Fibroblast of skin of right quadriceps (primary cell): Measurements from ENCODE around the gene DPPA3.
A peak's percentile ranks its signal among the peaks of the same experiment; 100 is the strongest.
"Not testable (repeated sequence)": the region's sequence is repeated elsewhere in the genome, so short reads cannot be mapped to it uniquely, and the experiment has no call there.

Source experiments
- DNase-seq: peaks from one replicate; pipeline ENCODE4 v3.0.0-alpha.2; 2013

Gene DPPA3

GRCh38 chr12:7711133-7711532 is at the start of gene DPPA3:
Gene DPPA3, plus strand, starts transcription at chr12:7711433. Its CDS starts 138 bp downstream, at chr12:7711571.
- DNase-seq, result no peak

- DNase-seq, result no peak
Observed at GRCh38 chr12:7661741-7662140, 49.5 kb upstream of the DPPA3 start.

- DNase-seq, result no peak
Observed at GRCh38 chr12:7666595-7666994, 44.6 kb upstream of the DPPA3 start.

- no peak for DNase-seq
Observed at GRCh38 chr12:7667125-7667524, 44.1 kb upstream of the DPPA3 start.

GRCh38 chr12:7668171-7668570 is 43.1 kb upstream of the DPPA3 start:
- no peak for DNase-seq

GRCh38 chr12:7675455-7675854 is 35.8 kb upstream of the DPPA3 start:
- not testable (repeated sequence) for DNase-seq

GRCh38 chr12:7677432-7677888 is 33.8 kb upstream of the DPPA3 start:
- DNase-seq, result peak; percentile 39

DNA sequence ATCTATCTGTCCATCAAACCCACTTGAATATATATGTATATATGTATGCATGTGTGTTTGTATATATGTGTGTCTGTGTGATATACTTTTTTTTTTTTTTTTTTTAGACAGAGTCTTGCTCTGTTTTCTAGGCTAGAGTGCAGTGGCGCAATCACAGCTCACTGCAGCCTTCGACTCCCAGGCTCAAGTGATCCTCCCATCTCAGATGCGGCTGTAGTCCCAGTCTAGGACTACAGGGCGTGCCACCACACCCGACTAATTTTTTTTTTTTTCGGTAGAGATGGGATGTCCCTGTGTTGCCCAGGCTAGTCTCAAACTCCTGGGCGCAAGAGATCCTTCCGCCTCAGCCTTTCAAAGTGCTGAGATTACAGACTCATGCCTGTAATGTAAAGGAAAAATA is 32.5 kb upstream of the DPPA3 start:
- DNase-seq, result no peak

DNA sequence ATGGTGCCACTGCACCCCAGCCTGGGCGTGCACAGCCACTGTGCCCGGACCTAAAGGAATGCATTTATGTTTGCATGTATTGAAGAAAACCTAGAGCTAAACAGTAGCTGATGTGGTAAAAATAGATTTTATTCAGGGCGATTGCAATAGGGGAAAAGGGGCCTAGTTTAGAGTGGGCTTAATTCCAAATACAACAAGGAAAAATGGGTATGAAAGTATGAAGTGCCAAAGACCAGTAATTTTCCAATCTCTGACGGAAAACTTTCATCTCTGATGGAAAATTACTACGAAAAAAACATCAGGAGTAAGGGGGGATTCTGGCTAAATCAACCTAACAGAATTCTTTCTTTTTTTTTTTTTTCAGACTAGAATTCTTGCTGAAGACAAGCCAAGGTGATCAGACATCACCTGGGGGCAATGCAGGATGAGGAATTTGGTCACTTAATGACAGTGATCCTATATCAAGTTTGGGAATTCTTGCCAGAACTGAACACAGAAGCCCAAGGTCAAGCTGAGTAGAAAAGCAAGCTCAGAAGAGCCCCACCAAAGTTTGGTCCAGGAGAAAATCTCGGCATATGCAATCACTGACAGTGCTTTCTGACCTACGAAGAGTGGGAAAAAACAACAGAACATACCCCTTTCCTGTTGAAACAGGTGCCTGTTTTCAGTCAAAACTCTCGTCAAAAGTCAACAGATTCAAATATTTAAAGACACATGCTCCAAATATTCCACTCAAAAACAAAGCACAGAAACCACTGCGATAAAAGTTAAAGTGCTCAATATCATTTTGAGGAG is 31.8 kb upstream of the DPPA3 start:
- DNase-seq, result no peak

DNA sequence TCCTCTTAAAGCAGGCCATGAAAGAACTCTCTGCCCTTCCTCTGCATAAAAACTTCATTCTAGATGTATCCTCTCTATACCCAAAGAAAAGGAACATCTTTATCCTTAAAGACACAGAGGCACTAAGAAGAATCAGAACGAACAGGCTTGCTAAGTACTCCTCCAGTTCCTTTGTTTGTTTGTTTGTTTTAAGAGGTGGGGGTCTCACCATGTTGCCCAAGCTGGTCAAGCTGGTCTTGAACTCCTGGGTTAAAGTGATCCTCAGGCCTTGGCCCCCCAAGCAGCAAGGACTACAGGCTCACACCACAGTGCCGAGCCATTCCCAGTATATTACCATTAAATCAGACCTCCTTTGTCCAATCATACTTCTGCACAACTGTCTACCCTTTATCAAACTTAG is 29.7 kb upstream of the DPPA3 start:
- no peak for DNase-seq

GRCh38 chr12:7693793-7694192 is 17.4 kb upstream of the DPPA3 start:
- no peak for DNase-seq

GRCh38 chr12:7694556-7695236 is 16.5 kb upstream of the DPPA3 start:
- DNase-seq, result no peak

- DNase-seq, result no peak
Observed at GRCh38 chr12:7695237-7695560, 16.0 kb upstream of the DPPA3 start.

DNA sequence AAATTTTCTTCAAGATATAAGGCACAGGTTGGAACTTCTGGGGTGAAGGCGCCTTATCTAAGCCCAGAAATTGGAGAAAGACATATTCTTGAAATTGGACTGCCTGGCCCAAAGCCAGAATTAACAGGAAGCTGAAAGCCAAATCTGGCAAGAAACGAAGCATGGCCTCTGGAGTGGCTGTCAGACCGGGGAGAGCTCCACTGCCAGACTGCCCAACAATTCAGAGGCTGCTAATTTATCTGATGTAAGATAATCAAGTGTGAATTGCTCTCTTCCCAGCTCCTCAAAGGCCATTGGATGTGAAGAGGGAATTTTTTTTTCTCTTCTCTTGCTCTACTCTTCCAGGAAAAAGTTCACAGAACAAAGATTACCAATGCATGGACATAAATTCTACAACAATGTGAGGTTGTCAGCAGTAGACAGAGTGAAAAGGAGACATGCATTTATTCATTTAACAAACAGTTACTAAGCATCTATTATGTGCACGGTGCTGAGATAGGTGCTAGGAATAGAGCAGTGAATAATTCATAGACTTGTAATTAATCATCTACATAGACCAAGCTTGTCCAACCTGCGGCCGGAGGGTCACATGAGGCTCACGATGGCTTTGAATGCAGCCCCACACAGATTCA is 15.6 kb upstream of the DPPA3 start, which contains the start of gene GDF3:
GDF3 (minus strand) TSS at position 210 of the 632 bp plus-strand sequence; CDS start at position 163, 47 bp downstream.
- DNase-seq, result peak; percentile 13

DNA sequence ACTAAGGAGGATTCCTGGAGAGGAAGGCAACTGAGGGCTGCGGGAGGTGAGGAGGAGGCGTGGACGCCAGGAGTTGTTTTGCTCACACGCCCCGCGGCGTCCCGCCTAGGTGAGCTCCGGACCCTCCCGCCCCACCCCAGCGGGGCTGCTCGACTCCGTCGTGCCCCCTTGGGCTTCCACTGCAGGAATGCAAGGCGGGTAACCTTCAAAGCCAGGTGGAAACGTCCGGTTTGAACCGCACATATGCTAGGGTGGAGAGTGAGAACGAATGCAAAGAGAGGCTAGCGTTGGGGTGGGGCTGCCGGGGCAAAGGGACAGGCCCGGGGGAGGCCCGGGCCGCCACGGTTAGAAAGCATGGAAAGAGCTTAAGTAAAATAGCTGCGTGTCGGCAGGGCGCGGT is 5.4 kb upstream of the DPPA3 start:
- DNase-seq, result no peak

- DNase-seq, result no peak
Observed at GRCh38 chr12:7709969-7710675, 1.1 kb upstream of the DPPA3 start.

GRCh38 chr12:7712841-7713442 is 1.7 kb downstream of the DPPA3 start:
- DNase-seq, result no peak

DNA sequence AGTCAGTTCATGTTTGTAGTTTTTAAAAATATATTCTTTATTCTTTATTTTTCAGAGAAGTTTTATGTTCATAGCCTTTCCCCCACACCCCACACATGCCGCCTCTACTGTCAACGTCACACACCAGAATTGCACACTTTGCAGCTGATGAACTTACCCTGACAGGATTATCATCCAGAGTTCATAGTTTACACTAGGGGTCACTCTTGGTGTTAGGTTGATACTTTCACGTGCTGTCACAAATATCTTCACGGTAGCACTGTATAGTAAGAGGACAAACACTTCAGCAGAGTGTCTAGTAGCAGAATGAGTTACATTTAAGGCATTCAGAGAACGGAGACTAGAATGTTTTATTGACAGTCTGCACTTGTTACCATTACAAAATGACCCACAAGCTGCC is 5.1 kb downstream of the DPPA3 start:
- DNase-seq, result peak; percentile 20

GRCh38 chr12:7719946-7720730 is 8.9 kb downstream of the DPPA3 start:
- DNase-seq, result no peak

DNA sequence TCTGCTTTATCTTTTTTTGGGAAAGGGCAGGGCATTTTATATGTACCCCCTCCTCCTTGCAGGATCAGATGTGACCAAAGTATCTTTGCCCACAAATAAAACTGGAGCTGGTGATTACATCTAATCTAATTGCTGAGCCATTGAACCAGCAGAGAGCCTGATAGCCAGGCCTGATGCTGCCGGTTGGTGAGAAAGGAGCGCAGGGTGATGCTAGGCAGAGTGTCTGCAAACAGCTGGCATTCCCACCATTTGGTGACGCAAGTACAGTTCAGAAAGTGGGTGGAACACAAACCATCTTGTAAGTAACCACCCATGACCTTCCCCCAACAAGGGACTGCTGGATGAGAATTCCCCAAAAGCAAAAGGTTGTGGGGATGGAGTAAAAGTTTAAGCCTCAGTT is 12.7 kb downstream of the DPPA3 start:
- DNase-seq, result no peak

DNA sequence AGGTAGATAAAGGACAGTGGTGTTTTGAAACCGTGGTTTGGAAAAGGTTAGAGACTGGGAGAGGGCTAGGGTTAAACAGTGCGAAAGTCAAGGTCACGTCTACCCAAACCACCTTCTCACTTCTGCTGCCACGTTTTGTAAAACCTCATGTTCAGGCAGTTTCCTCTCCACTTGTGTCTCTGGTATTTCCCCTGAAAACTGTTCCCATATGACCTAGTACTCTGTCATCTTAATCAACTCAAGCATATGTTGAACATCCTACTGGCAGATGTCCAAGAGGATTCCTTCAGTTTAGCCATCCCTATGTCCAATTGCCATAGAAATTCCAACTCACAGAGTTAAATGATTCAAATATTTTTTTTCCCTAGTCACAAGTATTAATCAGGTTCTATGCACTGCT is 18.5 kb downstream of the DPPA3 start:
- DNase-seq, result peak; percentile 72

DNA sequence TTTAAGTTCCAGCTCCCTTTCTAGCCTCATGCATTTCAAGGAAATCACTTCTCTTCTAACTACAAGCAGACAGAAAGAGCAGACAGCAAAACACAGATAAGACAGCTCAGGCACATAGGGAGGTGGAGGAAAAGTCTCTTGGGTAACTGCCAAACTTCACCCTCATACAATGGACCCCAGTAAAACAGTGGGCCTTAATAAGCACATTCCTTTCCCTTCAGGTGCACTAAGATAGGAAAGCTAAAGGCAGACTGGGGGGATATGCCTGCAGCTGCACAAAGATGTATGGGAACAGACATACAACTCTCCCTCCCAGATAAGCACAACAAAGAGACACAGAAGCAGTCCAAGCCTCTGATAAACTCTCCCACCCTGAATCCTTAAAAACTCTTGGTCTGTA is 19.8 kb downstream of the DPPA3 start:
- DNase-seq, result not testable (repeated sequence)
